Effector memory CD4-positive, alpha-beta T cell (primary cell): ENCODE measurements around the gene GRK3.

ENCODE experiments used
- DNase-seq, 3 donors: peaks; one replicate each; pipeline ENCODE4 v3.0.0-alpha.2; 2020
- H3K27ac ChIP-seq: 2 replicates; pipeline ENCODE4 v1.7.0; 2013; ENCODE audit warnings: mild to moderate bottlenecking, low read length, moderate library complexity; ENCODE audit not compliant: insufficient read depth, poor library complexity, severe bottlenecking
- H3K27me3 ChIP-seq: replicated peaks from 2 replicates; pipeline ENCODE4 v1.7.0; 2013; ENCODE audit warnings: mild to moderate bottlenecking, low read length; ENCODE audit not compliant: insufficient read depth, control insufficient read depth, poor library complexity, severe bottlenecking
- H3K36me3 ChIP-seq: 2 replicates; pipeline ENCODE4 v1.7.0; 2013; ENCODE audit warnings: mild to moderate bottlenecking, low read length, moderate library complexity; ENCODE audit not compliant: control insufficient read depth, insufficient read depth
- H3K4me1 ChIP-seq: 2 replicates; pipeline ENCODE4 v1.7.0; 2013; ENCODE audit warnings: low read length, mild to moderate bottlenecking; ENCODE audit not compliant: control insufficient read depth, insufficient read depth, poor library complexity, severe bottlenecking
- H3K4me3 ChIP-seq: 2 replicates; pipeline ENCODE4 v1.7.0; 2013; ENCODE audit warnings: low read length, low read depth, mild to moderate bottlenecking; ENCODE audit not compliant: insufficient read depth, poor library complexity, severe bottlenecking
- H3K9me3 ChIP-seq: 2 replicates; pipeline ENCODE4 v1.7.0; 2013; ENCODE audit warnings: mild to moderate bottlenecking, low read length, moderate library complexity; ENCODE audit not compliant: control insufficient read depth

Gene GRK3

DNA sequence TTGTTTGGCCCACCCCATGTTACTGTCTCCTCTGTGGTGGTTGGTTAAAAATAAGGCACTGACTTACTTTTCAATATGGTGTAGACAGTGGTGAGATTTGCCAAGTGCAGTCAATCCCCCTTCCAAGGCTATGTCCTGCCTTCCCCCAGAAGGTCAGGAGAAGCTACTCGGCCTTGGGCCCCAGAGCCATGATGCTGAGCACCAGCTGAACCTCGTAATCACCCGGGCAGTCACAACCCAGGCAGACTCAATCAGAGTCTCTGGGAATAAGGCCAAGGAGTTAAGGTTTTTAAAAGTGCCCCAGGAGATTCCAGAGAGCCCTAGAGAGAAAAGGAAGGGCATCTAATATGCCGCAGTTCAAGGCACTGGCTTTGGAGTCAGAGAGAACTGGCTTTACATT lies 201.3 kb downstream of the GRK3 start:
- Histone ChIP-seq H3K27ac (no peak overlapping the region), H3K4me1 (no peaks in the 10 kb centered on the region), H3K36me3 (no peaks in the 10 kb centered on the region), H3K9me3 (no peaks in the 10 kb centered on the region), H3K4me3 (no peak overlapping the region), H3K27me3 (no peaks in the 10 kb centered on the region)
- no peak for DNase-seq

DNA sequence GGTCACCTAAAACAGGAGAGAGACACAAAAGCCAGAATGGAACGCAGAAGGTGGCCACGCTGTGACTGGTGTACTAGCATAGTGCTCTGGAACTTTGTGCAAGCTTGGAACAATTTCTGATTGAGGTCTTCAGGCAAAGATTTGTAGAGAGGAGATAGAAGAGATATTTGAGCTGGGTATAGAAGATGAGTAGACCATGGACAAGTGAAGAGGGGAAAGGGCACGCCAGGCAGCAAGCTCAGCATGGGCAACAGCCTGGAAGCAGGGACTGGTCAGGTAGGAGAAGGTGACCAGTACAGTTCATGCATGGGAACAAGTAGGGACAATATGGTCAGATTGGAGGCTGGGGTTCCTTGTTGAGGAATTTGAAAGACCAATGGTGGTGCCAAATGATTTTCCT lies 201.9 kb downstream of the GRK3 start:
- Histone ChIP-seq H3K36me3 (no peaks in the 10 kb centered on the region), H3K4me3 (no peak overlapping the region), H3K4me1 (no peaks in the 10 kb centered on the region), H3K27me3 (no peaks in the 10 kb centered on the region), H3K27ac (no peak overlapping the region), H3K9me3 (no peaks in the 10 kb centered on the region)
- no peak for DNase-seq

DNA sequence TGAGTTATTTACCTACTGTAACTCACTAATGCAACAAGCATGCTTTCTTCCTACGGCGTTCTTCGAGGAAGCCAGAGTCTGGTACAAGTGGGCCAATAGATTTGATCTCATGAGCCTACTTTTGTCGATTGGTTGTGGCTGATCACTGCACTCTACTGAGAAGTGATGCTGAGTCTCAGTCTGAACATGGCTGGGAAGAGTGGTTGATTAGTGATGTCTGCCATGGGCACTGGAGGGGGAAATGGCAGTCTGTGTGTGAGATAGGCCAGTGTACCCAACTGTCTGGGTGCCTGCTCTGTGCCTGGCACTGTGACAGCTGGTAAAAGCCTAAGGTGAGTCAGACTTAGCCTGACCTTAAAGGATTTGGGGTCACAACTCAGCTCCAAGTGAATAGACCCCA lies 205.9 kb downstream of the GRK3 start:
- no peak overlapping the region for H3K27ac ChIP-seq

DNA sequence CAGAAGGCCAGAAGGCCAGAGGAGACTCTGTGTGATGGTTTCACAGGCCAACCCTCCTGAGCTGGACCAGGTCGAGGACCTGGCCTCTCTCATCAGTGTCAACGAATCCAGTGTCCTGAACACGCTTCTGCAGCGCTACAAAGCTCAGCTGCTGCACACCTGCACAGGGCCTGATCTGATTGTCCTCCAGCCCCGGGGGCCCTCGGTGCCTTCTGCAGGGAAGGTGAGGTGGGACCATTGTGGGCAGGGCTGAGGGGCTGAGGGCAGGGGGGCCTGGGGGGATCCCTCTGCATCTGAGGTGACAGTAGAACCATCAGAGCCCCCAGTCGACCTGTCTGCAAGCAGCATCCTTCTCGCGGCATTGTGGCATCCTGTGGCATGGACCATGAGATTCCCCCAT lies 207.8 kb downstream of the GRK3 start:
- H3K9me3 ChIP-seq, result no peaks in the 10 kb centered on the region
- H3K27me3 ChIP-seq, result no peaks in the 10 kb centered on the region
- DNase-seq, result no peak
- no peak overlapping the region for H3K27ac ChIP-seq
- H3K4me3 ChIP-seq, result no peak overlapping the region
- H3K36me3 ChIP-seq, result no peaks in the 10 kb centered on the region
- no peaks in the 10 kb centered on the region for H3K4me1 ChIP-seq

More for the DNA sequence above, 205.9 kb downstream of the GRK3 start:
- Histone ChIP-seq H3K4me3 (no peak overlapping the region), H3K9me3 (no peaks in the 10 kb centered on the region), H3K4me1 (no peaks in the 10 kb centered on the region), H3K36me3 (no peaks in the 10 kb centered on the region), H3K27me3 (no peaks in the 10 kb centered on the region)
- DNase-seq, result no peak

DNA sequence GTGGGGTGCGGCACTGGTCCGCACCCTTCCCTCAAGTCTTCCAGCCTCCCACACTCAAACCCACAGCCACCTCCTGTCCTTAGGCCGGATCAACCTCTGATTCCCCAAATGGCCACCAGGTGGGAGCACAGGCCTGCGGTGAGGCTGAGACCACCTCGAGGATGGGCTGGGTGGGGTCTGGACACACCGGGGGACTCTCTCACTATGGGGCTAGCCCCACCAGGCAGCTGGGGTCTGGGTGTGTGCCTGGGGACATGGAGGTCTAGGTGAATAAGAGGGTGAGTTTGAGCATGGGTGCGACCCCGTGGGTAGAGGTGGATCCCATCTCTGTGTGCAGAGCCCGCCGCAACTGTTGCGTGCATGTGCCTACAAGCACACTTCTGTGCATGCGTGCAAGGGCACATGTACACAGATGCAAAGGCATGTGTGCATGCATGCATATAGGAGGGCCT lies 210.1 kb downstream of the GRK3 start:
- Histone ChIP-seq H3K4me1 (no peaks in the 10 kb centered on the region), H3K27me3 (no peaks in the 10 kb centered on the region), H3K4me3 (no peak overlapping the region), H3K27ac (no peak overlapping the region), H3K9me3 (no peaks in the 10 kb centered on the region), H3K36me3 (no peaks in the 10 kb centered on the region)
- no peak for DNase-seq

DNA sequence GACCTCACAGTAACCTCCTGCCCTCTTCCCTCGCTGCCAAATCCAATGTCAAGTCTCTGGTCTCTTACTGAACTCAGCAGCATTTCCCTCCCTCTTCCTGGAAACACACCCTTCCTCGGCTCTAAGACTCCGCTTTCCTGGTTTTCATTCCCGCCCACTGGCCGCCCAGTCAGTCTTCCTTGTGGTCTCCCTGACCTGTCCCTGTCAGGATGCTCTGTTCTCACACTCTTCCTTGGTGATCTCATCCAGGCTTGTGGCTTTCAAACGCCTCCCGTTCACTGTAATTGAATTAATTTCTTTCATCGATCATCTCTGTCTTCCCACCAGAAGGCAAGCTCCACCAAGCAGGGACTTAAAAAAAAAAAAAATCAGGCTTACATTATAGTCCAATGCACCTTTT lies 211.1 kb downstream of the GRK3 start:
- Histone ChIP-seq H3K27me3 (no peaks in the 10 kb centered on the region), H3K9me3 (no peaks in the 10 kb centered on the region), H3K27ac (no peak overlapping the region), H3K36me3 (no peaks in the 10 kb centered on the region), H3K4me1 (no peaks in the 10 kb centered on the region), H3K4me3 (no peak overlapping the region)
- no peak for DNase-seq

DNA sequence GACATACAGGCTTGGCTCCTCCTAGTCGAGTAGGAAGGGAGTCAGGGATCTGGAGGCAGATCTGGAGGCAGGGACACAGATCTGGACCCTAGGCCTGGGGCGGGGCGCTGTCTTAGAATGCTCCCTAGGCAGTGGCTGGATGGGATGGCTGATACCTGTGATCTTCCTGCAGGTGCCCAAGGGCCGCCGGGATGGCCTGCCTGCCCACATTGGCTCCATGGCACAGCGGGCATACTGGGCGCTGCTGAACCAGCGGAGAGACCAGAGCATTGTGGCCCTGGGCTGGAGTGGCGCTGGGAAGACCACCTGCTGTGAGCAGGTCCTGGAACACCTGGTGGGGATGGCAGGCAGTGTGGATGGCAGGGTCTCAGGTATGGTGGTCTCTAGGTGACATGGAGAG lies 212.9 kb downstream of the GRK3 start:
- H3K27ac ChIP-seq, result no peak overlapping the region
- no peak for DNase-seq

DNA sequence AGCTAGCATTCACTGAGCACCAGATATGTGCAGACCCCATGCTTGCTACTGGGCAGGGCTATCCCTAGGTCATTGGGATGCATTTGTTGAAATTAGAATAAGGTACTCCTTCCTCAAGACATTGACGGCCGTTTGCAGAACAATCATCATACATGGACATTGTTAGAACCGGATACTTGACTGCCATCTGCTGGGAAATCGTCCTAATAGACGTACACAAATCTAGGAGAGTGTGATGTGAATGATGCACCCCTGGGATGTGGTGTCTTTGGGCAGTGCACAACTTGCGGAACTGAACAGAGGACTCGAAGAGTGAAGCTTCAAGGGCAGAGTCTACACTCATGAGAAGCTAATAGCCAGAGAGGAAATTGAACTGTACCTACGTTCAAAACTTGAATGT lies 213.4 kb downstream of the GRK3 start:
- Histone ChIP-seq H3K36me3 (no peaks in the 10 kb centered on the region), H3K9me3 (no peaks in the 10 kb centered on the region), H3K27ac (no peak overlapping the region), H3K27me3 (no peaks in the 10 kb centered on the region), H3K4me3 (no peak overlapping the region), H3K4me1 (no peaks in the 10 kb centered on the region)
- DNase-seq, result no peak

More for the DNA sequence above, 212.9 kb downstream of the GRK3 start:
- H3K4me1 ChIP-seq, result no peaks in the 10 kb centered on the region
- H3K27me3 ChIP-seq, result no peaks in the 10 kb centered on the region
- H3K4me3 ChIP-seq, result no peak overlapping the region
- H3K9me3 ChIP-seq, result no peaks in the 10 kb centered on the region
- no peaks in the 10 kb centered on the region for H3K36me3 ChIP-seq
